Mesothelial cell of epicardium (in vitro differentiated cells): ENCODE measurements around the gene TMEM178B. TPM values are rescaled to one million over a fixed set of nuclear protein-coding genes. Genes with fewer than 3 reads are reported as not detected.

Experiments
- DNase-seq, 2 experiments: peaks; one replicate each; pipeline ENCODE4 v3.0.0; 2021; ENCODE audit warnings: low spot score in 2 of 2; ENCODE audit not compliant: unreplicated experiment in 2 of 2
- H3K27ac Mint-ChIP-seq: 2 replicates; pipeline ENCODE4 v1.8.0; 2021; ENCODE audit warnings: mixed read lengths
- H3K27me3 Mint-ChIP-seq: 2 replicates; pipeline ENCODE4 v1.8.0; 2021; ENCODE audit warnings: low read depth, mixed read lengths
- H3K36me3 Mint-ChIP-seq: 2 replicates; pipeline ENCODE4 v1.8.0; 2021; ENCODE audit warnings: mixed read lengths
- H3K4me1 Mint-ChIP-seq: 2 replicates; pipeline ENCODE4 v1.8.0; 2021; ENCODE audit warnings: mixed read lengths
- H3K4me3 Mint-ChIP-seq: 2 replicates; pipeline ENCODE4 v1.8.0; 2021; ENCODE audit warnings: mild to moderate bottlenecking, moderate library complexity, mixed read lengths
- H3K9me3 Mint-ChIP-seq: 2 replicates; pipeline ENCODE4 v1.8.0; 2021; ENCODE audit warnings: mixed read lengths
- CTCF ChIP-seq: fragments of 200-600 bp; sonication (generic); IDR thresholded peaks from one replicate; pipeline ENCODE4 v1.5.0; 2021; ENCODE audit warnings: antibody characterized with exemption; ENCODE audit not compliant: unreplicated experiment
- total RNA-seq: library from RNA; stranded (reverse); gene quantifications from 3 replicates; pipeline ENCODE4 v1.2.1, GENCODE V29; 2021

Gene TMEM178B
- total RNA-seq, 1 donor from 2014 or later, result 0.16 TPM

- DNase-seq, result no peak
- Mint-ChIP-seq H3K4me3 (no peak overlapping the region), H3K9me3 (no peaks in the 10 kb centered on the region), H3K4me1 (no peaks in the 10 kb centered on the region), H3K27me3 (peaks cover 54% of the 10 kb centered on the region), H3K36me3 (no peaks in the 10 kb centered on the region), H3K27ac (no peak overlapping the region)
- no peak for TF ChIP-seq CTCF
Measured at GRCh38 chr7:141290365-141290764, 216.5 kb downstream of the TMEM178B start.

GRCh38 chr7:141290973-141291372 is 217.1 kb downstream of the TMEM178B start:
- no peak overlapping the region for H3K27ac Mint-ChIP-seq
- no peaks in the 10 kb centered on the region for H3K36me3 Mint-ChIP-seq
- no peaks in the 10 kb centered on the region for H3K4me1 Mint-ChIP-seq
- no peak for TF ChIP-seq CTCF
- H3K4me3 Mint-ChIP-seq, result no peak overlapping the region
- H3K9me3 Mint-ChIP-seq, result no peaks in the 10 kb centered on the region
- DNase-seq, result no peak
- H3K27me3 Mint-ChIP-seq, result peaks cover 56% of the 10 kb centered on the region

- Mint-ChIP-seq H3K4me1 (no peaks in the 10 kb centered on the region), H3K27ac (no peak overlapping the region), H3K4me3 (no peak overlapping the region), H3K27me3 (peaks cover 56% of the 10 kb centered on the region), H3K9me3 (no peaks in the 10 kb centered on the region), H3K36me3 (no peaks in the 10 kb centered on the region)
- no peak for TF ChIP-seq CTCF
- DNase-seq, result no peak
Measured at GRCh38 chr7:141291541-141291940, 217.7 kb downstream of the TMEM178B start.

GRCh38 chr7:141294143-141294829 is 220.4 kb downstream of the TMEM178B start:
- no peaks in the 10 kb centered on the region for H3K36me3 Mint-ChIP-seq
- H3K27ac Mint-ChIP-seq, result no peak overlapping the region
- no peak for TF ChIP-seq CTCF
- peaks cover 4% of the 10 kb centered on the region for H3K9me3 Mint-ChIP-seq
- DNase-seq, result no peak
- no peaks in the 10 kb centered on the region for H3K4me1 Mint-ChIP-seq
- H3K4me3 Mint-ChIP-seq, result no peak overlapping the region
- peaks cover 44% of the 10 kb centered on the region for H3K27me3 Mint-ChIP-seq

DNA sequence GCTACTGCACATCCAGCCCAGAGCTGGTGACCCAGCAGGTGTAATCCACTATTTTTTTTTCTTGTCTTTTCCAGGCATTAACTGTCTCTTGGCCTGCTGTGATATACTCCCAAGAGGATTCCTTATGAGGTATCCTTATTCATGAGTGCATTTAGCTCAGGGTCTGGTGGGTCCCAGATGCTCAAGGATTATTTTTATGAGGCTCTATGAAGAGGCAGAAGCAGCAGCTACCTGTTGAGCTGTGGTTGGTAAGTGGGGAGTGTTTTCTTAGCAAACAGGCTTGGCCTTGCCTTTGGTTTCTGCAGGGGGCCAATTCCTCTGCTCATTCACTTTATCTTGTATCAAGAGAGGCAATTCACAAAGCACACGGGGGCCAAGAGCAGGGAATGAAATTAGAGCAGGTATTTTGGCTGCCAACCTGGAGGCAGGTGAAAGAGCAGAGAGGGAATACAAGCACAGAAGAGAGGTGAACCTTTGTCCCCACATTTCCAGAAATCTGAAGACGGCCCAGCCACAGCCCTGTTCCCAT is 221.6 kb downstream of the TMEM178B start:
- Mint-ChIP-seq H3K27ac (no peak overlapping the region), H3K9me3 (peaks cover 4% of the 10 kb centered on the region), H3K36me3 (no peaks in the 10 kb centered on the region), H3K4me1 (no peaks in the 10 kb centered on the region), H3K27me3 (peaks cover 42% of the 10 kb centered on the region), H3K4me3 (no peak overlapping the region)
- DNase-seq, result no peak
- no peak for TF ChIP-seq CTCF

DNA sequence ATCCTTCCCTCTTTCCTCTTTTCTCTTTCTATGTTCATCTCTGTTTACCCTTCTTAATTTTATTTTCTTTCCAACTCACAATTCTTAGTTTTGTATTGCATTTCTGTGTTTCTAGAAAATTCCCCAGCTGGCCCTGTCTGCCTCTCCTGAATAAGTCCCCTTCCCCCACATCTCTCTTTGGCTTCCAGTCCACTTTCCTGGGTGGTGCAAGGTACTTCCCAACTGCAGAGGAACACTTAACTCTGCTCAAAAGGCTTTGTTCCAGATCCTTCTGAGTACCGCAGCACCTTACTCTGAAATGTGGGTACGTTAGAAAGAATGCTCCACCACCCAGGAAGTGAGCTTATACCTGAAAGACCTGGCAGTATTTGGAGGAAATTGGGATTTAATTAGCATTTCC is 227.0 kb downstream of the TMEM178B start:
- Mint-ChIP-seq H3K9me3 (peaks cover 4% of the 10 kb centered on the region), H3K4me1 (no peaks in the 10 kb centered on the region), H3K27me3 (peaks cover 36% of the 10 kb centered on the region), H3K36me3 (no peaks in the 10 kb centered on the region), H3K27ac (no peak overlapping the region), H3K4me3 (no peak overlapping the region)
- DNase-seq, result no peak
- TF ChIP-seq CTCF, result no peak
